GM12891 (cell line): ENCODE measurements around the gene ZNF672.

Source experiments
- DNase-seq: peaks from one replicate; pipeline ENCODE4 v3.0.0; 2011; ENCODE audit warnings: low spot score; ENCODE audit not compliant: insufficient read length
- FAIRE-seq: peaks from 2 replicates; lab custom pipeline; 2011; peaks lifted over from hg19 to GRCh38; lab: Jason Lieb, UNC
- PAX5 ChIP-seq: IDR thresholded peaks from 2 replicates; pipeline ENCODE4 v1.6.1; 2011; ENCODE audit warnings: low read length, moderate library complexity, mild to moderate bottlenecking; ENCODE audit not compliant: insufficient read depth, severe bottlenecking
- POLR2A ChIP-seq: IDR thresholded peaks from 2 replicates; pipeline ENCODE4 v1.6.1; 2011; ENCODE audit warnings: low read depth, low read length, control low read depth
- POLR2AphosphoS5 ChIP-seq: IDR thresholded peaks from 2 replicates; pipeline ENCODE4 v1.6.1; 2011; ENCODE audit warnings: low read depth, low read length, control low read depth
- POU2F2 ChIP-seq: IDR thresholded peaks from 2 replicates; pipeline ENCODE4 v1.6.1; 2011; ENCODE audit warnings: low read depth, mild to moderate bottlenecking, control low read depth, low read length, moderate library complexity
- SPI1 ChIP-seq: IDR thresholded peaks from 2 replicates; pipeline ENCODE4 v1.6.1; 2011; ENCODE audit warnings: low read depth, low read length, control low read depth
- TAF1 ChIP-seq: IDR thresholded peaks from 2 replicates; pipeline ENCODE4 v1.6.1; 2011; ENCODE audit warnings: low read depth, low read length, control low read depth

ZNF672 gene

GRCh38 chr1:248860007-248860406 is 22.0 kb downstream of the ZNF672 start:
- DNase-seq (no peak), FAIRE-seq (no peak)
- no peak for TF ChIP-seq POLR2A
- TF ChIP-seq TAF1, result no peak
- no peak for TF ChIP-seq POU2F2
- no peak for TF ChIP-seq POLR2AphosphoS5
- no peak for TF ChIP-seq PAX5
- no peak for TF ChIP-seq SPI1

DNA sequence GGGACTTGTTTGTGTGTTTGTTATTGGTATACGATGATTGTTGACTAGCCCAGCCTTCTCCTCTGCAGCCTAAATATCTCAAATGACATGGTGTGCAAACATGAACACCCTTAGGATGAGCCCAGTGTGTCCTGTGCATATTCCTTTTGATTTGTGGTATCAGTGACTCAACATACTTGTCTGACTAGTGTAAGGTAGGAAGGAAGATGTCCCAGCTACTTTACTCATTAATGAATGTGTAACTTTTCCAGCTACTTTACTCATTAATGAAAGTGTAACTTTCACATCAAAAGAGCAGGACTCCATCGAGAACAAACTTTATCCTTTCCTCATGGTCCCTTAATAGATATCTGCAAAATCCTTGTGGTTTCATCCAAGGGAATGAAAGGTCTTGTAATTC is 23.6 kb downstream of the ZNF672 start:
- TF ChIP-seq POLR2AphosphoS5, result no peak
- no peak for TF ChIP-seq PAX5
- no peak for TF ChIP-seq TAF1
- TF ChIP-seq POLR2A, result no peak
- no peak for TF ChIP-seq SPI1
- no peak for TF ChIP-seq POU2F2
- DNase-seq (no peak), FAIRE-seq (no peak)

DNA sequence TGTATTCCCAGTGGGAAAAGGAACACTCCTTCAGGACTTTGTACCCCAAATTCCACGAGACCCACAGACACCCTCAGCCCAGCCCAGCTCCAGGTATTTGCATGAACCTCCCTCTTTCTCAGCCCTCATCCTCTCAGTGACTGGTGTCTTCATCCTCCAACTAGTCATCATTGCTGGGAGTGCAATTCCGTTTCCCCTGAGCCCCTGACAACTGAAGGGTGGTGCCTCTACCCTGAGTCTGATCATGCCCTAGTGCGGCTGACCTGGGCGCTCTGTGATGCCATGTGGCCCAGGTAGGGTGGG is 24.6 kb downstream of the ZNF672 start:
- TF ChIP-seq SPI1 (no peak), POLR2A (no peak), POU2F2 (no peak), POLR2AphosphoS5 (no peak), TAF1 (no peak), PAX5 (no peak)
- FAIRE-seq (no peak), DNase-seq (no peak)

GRCh38 chr1:248862998-248863881 is 25.2 kb downstream of the ZNF672 start:
- peak; percentile 41; the same call in 1 of the 2 replicates for TF ChIP-seq POLR2A
- no peak for TF ChIP-seq SPI1
- TF ChIP-seq POU2F2, result no peak
- no peak for TF ChIP-seq PAX5
- peak; percentile 79 for FAIRE-seq

GRCh38 chr1:248871837-248872401 is 33.9 kb downstream of the ZNF672 start:
- TF ChIP-seq POU2F2, result no peak
- no peak for TF ChIP-seq PAX5
- no peak for TF ChIP-seq POLR2AphosphoS5
- no peak for TF ChIP-seq TAF1
- no peak for TF ChIP-seq SPI1
- no peak for TF ChIP-seq POLR2A
- no peak for DNase-seq
- no peak for FAIRE-seq

More at GRCh38 chr1:248862998-248863881, 25.2 kb downstream of the ZNF672 start:
- DNase-seq, result peak; percentile 55

- DNase-seq (no peak), FAIRE-seq (no peak)
- TF ChIP-seq POLR2AphosphoS5 (no peak), TAF1 (no peak), POU2F2 (no peak), SPI1 (no peak), PAX5 (no peak)
Observed at GRCh38 chr1:248872752-248873408, 34.9 kb downstream of the ZNF672 start.

- FAIRE-seq, result peak; percentile 96
- no peak for TF ChIP-seq TAF1
- peak; percentile 86 for TF ChIP-seq PAX5
- no peak for TF ChIP-seq POLR2AphosphoS5
- TF ChIP-seq POU2F2, result no peak
- TF ChIP-seq POLR2A, result peak; percentile 66; the same call in 1 of the 2 replicates
- peak; percentile 45; the same call in 1 of the 2 replicates for TF ChIP-seq SPI1
Observed at GRCh38 chr1:248873409-248873992, 35.5 kb downstream of the ZNF672 start.

GRCh38 chr1:248873993-248874533 is 36.0 kb downstream of the ZNF672 start:
- DNase-seq (no peak), FAIRE-seq (no peak)
- TF ChIP-seq POU2F2, result peak; percentile 36; the same call in 1 of the 2 replicates
- TF ChIP-seq POLR2AphosphoS5, result no peak

More at GRCh38 chr1:248873409-248873992, 35.5 kb downstream of the ZNF672 start:
- DNase-seq, result peak; percentile 60
